ENCODE measurements around the gene RPL41.
A peak's percentile ranks its signal among the peaks of the same experiment; 100 is the strongest.
"Not testable (repeated sequence)": the region's sequence is repeated elsewhere in the genome, so short reads cannot be mapped to it uniquely, and the experiment has no call there.

Gene RPL41

DNA sequence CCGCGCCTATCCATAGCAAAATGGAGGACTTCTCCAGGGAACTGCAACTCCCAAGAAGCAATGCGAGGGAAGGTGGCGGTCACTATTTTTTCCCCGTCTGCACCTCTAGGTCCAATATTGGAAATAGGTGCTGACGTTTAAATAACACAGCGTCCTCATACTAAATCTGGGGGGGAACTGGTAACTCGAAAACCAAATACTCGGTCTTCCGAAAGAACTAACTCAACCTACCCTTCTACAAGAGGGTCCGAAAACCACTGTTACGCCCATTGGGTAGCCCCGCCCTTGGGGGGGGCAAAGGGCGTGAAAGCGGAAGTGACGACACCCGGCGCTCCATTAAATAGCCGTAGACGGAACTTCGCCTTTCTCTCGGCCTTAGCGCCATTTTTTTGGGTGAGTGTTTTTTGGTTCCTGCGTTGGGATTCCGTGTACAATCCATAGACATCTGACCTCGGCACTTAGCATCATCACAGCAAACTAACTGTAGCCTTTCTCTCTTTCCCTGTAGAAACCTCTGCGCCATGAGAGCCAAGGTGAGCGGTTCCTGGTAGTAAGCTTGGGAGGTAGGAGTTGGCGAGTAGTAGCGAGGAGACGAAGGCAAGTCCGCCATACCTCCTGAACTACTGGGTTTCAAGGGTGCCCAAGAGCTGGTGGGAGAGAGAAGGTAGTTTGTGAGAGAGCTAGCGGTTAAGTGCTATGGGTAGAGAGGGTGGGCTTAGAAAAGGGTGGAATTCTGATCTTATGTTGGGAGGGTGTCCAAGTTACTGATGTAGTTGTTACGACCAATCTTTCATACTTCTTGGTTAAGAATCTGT lies at the start of gene RPL41:
TSS of gene RPL41 (plus strand) at position 367 of the 815 bp plus-strand sequence.
- ChIA-PET CTCF (interaction anchor here (1.1 to 14.7 kb wide), 9 partner anchors 8 to 520 kb away, joined by 3 to 243 read pairs (median 25); partner anchors contain the start of genes ESYT1, PA2G4, RNF41 and SMARCC2), POLR2A (interaction anchor here (0.6 to 5.0 kb wide), 8 partner anchors 11 to 75 kb away, joined by 3 to 56 read pairs (median 3); partner anchors contain the start of genes ESYT1 and PA2G4)
- TF ChIP-seq, protein P1, sequence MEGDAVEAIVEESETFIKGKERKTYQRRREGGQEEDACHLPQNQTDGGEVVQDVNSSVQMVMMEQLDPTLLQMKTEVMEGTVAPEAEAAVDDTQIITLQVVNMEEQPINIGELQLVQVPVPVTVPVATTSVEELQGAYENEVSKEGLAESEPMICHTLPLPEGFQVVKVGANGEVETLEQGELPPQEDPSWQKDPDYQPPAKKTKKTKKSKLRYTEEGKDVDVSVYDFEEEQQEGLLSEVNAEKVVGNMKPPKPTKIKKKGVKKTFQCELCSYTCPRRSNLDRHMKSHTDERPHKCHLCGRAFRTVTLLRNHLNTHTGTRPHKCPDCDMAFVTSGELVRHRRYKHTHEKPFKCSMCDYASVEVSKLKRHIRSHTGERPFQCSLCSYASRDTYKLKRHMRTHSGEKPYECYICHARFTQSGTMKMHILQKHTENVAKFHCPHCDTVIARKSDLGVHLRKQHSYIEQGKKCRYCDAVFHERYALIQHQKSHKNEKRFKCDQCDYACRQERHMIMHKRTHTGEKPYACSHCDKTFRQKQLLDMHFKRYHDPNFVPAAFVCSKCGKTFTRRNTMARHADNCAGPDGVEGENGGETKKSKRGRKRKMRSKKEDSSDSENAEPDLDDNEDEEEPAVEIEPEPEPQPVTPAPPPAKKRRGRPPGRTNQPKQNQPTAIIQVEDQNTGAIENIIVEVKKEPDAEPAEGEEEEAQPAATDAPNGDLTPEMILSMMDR (IDR thresholded peaks at IDR 0.05; ENCODE audit: control extremely low read depth, extremely low read depth, low read depth, missing control alignments), result no peak
- DNase-seq (ENCODE audit: extremely low spot score), result peak; percentile 84

DNA sequence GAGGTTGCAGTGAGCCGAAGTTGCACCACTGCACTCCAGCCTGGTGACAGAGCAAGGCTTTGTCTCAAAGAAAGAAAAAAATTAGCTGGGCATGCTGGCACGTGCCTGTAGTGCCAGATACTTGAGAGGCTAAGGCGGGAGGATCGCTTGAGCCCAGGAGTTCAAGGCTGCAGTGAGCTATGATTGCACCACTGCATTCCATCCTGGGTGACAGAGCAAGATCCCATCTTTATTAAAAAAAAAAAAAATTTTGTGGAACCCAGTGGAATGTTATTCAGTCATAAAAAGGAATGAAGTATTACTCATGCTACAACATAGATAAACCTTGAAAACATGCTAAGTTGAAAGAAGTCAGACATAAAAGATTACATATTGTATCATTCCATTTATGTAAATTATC lies 44.8 kb upstream of the RPL41 start:
- TF ChIP-seq, protein P1 (IDR thresholded peaks at IDR 0.05; ENCODE audit: control extremely low read depth, extremely low read depth, low read depth, missing control alignments), result no peak
- CTCF ChIA-PET, result no interaction called here
- DNase-seq (ENCODE audit: extremely low spot score), result no peak
- POLR2A ChIA-PET, result no interaction called here

DNA sequence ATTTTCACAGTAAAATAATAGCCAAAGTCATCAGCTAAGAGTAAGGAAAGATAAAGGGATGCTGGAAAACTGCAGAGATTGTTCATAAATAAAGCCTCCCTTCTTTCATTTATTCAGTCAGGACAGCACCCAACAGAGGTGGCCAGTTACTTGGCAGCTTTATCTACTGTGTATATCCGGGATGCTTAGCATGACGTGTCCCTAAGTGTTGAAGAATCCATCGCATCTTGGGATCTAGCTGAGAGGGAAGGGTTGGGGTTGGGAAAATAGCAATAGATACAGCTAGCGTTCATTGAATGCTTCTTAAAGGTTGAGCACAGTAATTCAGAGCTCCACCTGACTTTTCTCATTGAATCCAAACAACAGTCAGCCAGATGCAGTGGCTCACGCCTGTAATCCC lies 42.0 kb upstream of the RPL41 start:
- DNase-seq (ENCODE audit: extremely low spot score), result no peak

DNA sequence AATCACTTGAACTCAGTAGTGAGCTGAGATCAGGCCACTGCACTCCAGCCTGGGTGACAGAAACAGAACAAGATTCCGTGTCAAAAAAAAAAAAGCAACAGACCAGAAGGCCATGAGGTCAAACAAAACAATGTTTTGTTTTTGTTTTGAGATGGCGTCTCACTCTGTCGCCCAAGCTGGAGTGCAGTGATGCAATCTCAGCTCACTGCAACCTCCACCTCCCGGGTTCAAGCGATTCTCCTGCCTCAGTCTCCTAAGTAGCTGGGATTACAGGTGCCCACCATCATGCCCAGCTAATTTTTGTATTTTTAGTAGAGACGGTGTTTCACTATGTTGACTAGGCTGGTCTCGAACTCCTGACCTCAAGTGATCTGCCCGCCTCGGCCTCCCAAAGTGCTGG lies 38.5 kb upstream of the RPL41 start:
- POLR2A ChIA-PET, result not testable (repeated sequence)
- CTCF ChIA-PET, result interaction anchor here (1.0 to 1.4 kb wide), 2 partner anchors 26 to 82 kb away, joined by 3 to 4 read pairs; partner anchors contain the start of gene PA2G4

More for the DNA sequence above, 42.0 kb upstream of the RPL41 start:
- TF ChIP-seq, protein P1 (IDR thresholded peaks at IDR 0.05; ENCODE audit: control extremely low read depth, extremely low read depth, low read depth, missing control alignments), result no peak
- CTCF ChIA-PET, result interaction anchor here (1.2 to 1.3 kb wide), 2 partner anchors 9 to 10 kb away, joined by 3 to 4 read pairs; no protein-coding TSS in a partner anchor
- POLR2A ChIA-PET, result interaction anchor here (0.6 kb wide), 1 partner anchor 42 kb away, joined by 3 read pairs; no protein-coding TSS in a partner anchor

DNA sequence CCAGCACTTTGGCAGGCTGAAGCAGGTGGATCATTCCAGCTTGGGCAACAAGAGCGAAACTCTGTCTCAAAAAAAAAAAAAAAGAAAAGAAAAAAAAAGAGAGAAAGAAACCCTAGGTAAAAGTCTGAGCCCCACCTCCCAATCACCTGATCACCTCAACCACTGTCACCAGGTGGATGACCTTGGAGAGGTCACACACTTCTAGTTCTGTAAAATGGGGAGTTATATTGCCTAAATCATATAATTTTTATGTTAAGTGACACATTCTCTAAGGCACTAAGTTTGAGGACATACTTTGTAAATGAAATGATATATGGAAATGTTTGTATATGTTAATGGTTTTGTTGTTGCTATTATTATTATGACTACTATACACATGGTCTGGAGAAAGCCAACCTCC lies 38.0 kb upstream of the RPL41 start:
- ChIA-PET CTCF (interaction anchor here (1.0 to 1.5 kb wide), 3 partner anchors 19 to 83 kb away, joined by 3 read pairs; no protein-coding TSS in a partner anchor), POLR2A (no interaction called here)
- TF ChIP-seq, protein P1 (IDR thresholded peaks at IDR 0.05; ENCODE audit: control extremely low read depth, extremely low read depth, low read depth, missing control alignments), result no peak
- no peak for DNase-seq (ENCODE audit: extremely low spot score)

More for the DNA sequence above, 38.5 kb upstream of the RPL41 start:
- DNase-seq (ENCODE audit: extremely low spot score), result not testable (repeated sequence)

DNA sequence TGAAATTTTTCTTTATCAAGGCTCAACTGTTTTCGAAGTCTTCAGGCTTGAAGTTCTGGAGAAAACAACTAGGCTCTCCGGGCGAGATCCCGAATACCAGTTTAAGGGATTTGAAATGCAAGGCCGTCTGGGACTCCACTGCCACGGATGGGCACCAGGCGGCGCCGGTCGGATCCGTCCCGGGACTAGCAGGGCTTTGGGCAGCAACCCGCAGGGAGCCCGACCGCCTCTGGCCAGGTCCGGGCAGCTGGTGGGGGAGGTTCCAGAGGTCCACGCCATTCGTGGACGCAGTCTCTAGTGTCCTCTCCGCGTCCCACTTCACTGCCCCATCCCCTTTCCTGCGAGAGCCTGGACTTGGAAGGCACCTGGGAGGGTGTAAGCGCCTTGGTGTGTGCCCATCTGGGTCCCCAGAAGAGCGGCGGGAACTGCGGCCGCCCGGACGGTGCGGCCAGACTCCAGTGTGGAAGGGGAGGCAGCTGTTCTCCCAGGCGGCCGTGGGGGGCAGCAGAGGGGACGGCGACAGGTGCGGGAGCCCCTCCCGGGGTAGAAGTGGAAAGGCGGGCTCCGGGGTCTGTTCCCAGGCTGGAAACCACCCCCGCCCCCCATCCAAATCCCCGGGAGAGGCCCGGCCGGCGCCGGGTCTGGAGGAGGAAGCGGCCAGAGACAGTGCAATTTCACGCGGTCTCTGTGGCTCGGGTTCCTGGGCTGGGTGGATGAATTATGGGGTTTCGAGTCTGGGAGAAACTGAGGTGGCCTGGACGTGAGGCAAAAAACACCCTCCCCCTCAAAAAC lies 37.3 kb upstream of the RPL41 start:
- TF ChIP-seq, protein P1 (IDR thresholded peaks at IDR 0.05; ENCODE audit: control extremely low read depth, extremely low read depth, low read depth, missing control alignments), result peak; percentile 55
- ChIA-PET CTCF (interaction anchor here (1.0 to 2.6 kb wide), 14 partner anchors 9 to 340 kb away, joined by 3 to 11 read pairs (median 3); partner anchors contain the start of genes PA2G4 and RNF41), POLR2A (interaction anchor here (0.7 kb wide), 1 partner anchor 25 kb away, joined by 3 read pairs; the partner anchor contains the start of gene PA2G4)
- peak; percentile 79 for DNase-seq (ENCODE audit: extremely low spot score)

Measured in GM10248 (cell line).